Ramos (cell line): ENCODE results near the gene EYS.

Source experiments
- in situ Hi-C: fragments of 300-500 bp; cut with MboI; formaldehyde crosslinking; loops from one replicate; pipeline ENCODE4 v1.14.3; 2022; ENCODE audit warnings: low sequenced_read_pairs; ENCODE audit not compliant: unreplicated experiment

Gene EYS

DNA sequence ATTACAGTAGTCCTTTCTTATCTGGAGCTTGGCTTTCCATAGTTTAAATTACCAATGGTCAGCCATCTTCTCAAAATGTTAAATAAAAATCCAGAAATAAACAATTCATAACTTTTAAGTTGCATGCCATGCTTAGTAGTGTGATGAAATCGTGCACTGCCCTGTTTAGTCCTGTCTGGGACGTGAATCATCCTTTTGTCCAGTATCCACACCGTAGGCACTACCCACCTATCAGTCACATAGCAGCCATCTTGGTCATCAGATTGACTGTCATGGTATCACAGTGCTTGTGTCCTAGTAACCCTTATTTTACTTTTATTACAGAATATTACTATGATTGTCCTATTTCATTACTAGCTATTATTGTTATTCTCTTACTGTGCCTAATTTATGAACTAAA, 924.1 kb downstream of the EYS start:
- in situ Hi-C loops = no loop called here

DNA sequence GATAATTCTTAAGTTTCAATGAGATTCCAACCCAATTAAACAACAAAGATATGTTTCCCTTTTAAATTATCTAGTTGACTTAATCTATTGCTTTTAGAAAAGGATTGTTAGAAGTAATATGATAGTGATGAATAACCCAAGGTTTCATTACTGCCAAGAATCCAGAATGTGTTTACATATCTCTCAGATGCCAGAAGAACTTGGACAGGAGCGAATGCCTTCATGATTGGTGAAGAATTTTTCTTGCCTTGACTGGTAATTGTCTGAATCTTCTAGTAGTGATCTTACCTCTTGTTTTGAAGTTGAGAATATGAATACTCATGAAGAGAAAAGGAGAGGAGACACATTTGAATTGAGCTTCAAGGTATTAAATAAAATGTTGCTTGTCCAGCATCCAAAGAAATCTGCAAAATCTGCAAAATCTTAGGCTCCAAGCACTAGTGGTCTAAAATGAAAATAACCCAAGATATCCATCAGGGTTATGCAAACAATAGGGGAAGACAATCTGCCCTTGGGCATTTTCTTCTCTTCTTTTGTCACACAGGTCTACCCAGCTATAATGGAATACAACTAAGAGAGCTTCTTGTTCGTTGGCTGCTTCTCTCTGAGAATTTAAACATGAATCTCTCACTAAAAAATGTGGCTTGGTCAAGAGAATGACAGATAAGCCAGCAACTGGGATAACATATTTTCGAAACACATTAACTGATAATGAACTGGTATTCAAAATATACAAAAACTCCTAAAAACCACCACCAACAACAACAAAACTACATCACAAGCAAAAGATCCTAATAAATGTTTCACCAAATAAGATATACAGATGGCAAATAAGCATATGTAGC, 928.9 kb downstream of the EYS start:
- in situ Hi-C loops = no loop called here

DNA sequence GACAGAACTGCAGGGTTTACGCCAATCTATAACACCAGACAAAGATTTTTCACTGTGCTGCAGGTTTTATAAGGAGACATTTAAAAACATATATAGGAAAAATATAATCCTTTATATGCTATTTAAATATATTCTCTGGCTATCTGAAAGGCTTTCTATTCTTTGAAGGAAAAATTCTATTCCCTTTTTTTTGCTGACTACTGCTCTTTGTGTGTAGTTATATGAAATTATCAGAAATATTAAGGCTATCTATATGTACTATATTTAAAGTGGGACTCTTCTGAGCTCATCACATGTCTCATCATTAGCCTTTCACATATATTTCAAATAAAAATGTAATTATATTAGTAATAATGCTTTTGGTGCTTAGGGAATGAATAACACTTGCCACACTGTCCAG, 930.7 kb downstream of the EYS start:
- in situ Hi-C loops = no loop called here

DNA sequence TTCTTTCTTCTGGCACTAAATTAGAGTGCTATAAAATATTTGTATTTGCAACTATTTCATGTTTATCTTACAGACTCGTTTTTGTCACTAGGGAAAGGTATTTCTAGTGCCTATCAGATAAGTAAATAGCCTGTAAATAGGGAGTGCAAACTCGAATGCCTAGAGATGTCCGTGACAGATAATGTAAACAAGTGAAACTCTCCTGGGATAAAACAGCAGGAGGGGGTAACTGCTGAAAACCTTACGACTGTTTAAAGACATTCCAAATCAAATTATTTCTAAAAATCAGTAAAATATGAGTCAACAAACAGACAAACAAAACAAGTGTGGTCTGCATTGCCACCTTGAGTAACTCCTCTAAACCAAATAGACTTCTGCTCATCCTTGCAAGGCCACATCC, 932.1 kb downstream of the EYS start:
- in situ Hi-C loops = no loop called here

DNA sequence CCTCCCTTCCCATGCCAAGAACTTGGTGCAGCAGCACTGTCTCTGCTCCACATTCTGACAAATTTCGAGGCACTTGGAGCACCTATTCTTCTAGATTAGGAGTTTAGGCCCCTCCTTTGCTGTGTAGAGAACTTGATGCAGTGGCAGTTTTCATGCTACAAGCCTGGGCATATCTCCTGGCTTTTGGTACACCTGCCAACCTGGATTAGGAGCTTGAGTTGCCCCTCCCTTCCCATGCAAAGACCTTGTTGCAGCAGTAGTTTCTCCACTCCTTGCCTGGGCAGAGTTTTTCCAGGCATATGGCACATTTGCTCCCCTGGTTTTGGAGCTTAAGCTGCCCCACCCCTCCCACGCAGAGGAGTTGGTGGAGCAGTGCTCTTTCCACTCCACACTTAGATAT, 956.1 kb downstream of the EYS start:
- in situ Hi-C loops = no loop called here

DNA sequence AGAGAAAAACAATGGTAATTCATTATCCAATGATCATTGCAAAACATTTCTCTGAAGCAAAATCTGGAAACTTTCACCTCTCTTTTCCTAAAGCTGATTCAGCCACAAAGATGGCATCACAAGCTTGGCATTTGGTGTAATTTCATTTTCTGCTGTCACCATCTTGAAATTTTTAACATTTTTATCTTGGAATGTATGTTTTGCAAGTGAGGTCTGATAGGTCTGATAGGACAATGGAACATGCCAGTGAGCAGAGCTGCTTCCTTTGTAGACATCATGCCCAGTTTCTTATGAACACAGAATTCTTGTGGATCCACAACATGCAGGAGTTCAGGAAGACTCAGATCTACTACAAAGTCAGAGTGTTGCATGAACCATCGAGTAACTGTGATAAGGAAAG, 969.6 kb downstream of the EYS start:
- in situ Hi-C loops = no loop called here

DNA sequence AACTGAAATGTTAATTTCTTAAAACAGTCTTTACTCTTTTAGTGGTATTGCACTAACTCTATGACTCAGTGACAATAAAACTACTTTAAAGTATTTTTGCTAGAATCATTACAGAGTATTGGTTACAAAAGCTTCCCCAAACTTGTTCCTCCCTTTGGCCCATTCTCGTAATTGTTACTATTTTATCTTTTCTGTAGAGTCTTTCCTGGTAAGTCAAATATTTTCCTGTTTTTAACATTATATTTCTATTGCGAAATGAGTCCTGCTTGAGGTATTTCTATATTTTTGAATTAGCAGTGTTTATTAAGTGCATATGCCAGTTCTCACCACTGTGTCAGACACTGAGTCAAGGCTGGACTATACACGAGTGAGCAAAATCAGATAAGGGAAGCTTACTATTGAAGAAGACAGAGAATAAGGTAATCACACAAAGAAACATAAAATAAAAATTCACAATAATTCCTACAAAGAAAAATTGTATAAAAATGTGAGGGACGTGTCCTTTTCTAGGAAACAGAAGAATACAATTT, 970.5 kb downstream of the EYS start:
- in situ Hi-C loops = no loop called here

DNA sequence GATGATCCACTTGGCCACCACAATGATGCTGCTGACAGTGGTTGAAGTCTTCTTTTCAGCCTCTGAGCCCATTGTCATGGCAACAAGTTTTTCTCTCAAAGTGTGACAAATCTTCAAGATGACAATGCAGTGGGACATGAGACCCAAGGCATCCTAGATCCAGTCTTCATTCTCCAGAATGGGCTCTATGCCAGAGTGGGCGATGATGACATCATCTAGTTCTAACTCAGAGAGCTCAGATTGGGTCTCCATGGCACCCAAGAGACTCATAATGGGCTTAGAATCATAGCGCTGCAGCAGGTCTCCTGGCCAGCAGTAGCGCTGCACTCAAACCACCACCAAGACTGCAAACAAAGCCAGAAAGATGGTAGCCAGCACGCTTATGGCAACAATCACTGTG, 973.6 kb downstream of the EYS start:
- in situ Hi-C loops = no loop called here

DNA sequence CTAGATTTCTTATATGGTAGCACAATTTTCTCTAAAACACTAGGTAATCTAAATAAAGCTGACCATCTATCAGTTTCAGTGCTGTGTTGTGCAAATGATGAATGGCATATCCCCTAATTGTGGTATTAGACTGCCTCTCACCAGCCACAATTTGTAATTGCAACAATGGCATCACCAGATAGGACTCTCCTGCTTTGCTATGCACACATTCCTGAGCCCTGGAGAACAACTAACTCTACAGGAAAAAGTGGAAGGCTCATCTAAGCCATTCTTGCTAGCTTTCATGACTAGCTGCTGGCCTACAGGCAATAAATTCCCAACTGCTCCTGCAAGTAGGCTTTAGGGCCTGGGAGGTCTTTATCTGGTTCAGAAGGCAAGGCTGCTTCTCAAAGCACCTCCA, 974.1 kb downstream of the EYS start:
- in situ Hi-C loops = no loop called here

DNA sequence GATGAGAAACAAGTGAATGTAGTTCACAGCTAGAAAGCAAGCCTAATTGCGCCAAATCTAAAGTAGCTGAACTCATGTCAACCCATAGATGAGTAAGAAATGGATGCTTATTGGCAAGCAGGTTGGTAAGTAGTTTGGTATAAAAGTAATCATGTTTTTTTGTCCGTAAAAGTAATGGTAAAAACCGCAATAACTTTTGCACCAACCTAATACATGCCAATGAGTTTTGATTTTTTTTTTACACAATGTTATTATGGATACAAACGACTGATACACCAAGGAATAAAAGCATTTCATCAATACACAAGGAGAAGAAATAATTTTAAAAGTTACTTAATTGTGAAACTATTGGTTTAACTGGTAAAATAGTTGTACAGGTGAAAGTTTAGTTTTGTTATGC, 977.5 kb downstream of the EYS start:
- in situ Hi-C loops = no loop called here

DNA sequence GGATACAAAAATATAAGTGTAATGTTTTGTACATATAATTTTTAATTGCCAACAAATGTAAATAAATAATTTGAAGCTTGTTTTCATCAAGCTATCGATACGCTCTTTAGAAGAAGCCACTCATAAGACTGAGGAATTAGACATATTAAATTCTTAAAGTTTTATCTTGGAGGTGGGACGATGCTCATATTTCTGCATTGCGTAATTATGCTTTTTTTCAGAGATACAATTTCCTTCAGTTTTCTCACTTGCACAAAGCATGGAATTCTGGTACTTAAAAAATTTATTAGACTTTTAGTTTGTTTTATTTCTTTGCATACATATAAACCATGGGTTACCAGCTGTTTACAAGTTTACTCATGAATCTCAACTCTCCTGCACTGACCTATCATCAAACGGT, 980.0 kb downstream of the EYS start:
- in situ Hi-C loops = no loop called here

DNA sequence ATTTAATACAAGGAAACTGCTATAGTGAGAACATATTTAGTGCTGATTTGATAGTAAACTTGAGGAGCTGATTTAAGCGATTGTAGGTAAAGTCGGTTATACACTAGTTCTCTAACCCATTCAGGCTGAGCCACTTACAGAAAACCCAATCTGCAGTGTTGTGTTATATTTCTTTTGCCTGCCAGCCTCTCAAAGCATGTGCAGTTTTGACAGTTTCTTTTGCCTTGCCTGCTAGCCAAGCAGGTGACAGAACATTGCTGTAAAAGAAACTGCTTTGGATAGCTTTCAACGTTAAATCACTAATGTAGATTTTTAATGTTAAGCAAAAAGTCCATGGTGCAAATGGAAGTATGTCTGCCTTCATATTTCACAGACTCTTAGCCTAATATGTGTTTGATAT, 982.9 kb downstream of the EYS start:
- in situ Hi-C loops = no loop called here

DNA sequence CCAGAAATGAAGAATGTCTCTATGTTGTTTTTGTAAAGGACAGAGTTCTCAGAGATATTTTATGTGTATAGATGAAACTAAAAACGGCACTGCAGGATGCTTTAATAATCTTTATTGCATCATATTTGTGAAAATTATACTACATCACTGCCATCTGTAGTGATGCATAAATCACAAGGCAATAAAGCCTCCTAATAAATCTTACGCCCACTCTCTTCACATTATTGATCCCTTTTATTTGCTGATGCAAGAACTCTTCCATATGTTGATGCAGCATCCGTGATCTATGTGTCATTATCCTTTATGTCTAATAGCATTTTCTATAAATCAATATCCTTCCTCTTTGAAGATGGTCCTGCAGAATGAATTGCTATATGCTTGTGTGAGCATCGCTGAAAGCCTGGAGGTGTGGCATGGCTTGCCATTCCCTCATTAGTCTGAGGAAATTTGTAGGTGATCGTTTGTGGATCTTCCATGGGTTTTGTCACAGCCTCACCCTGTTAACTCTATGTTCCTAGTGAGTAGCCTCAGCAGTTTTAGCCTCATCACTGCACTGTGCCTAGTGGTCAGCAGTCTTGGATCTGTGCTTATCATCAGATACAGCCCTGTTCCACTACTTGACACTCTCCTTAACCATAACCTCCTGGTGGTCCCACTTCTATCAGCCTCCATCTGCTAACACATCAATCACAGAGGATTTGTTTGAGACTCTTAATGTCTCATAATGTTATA, 983.5 kb downstream of the EYS start:
- in situ Hi-C loops = no loop called here

DNA sequence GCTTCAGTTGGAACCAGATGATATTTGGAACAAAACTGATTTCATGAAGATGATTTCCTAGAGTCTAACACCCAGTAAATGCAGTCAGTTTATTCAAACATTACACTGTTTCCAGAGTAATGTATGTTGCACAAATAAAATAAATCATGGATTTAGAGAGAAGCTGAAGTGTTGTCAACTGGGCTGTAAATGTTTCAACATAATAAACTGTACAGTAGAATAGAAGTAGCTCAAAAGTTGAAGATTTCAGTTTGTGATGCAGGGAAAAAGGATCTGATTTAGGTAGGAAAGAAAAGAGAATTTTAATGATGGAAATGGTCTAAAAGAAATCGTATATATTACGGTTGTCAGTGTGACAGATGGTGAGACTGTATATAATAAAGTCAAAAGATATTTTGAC, 985.2 kb downstream of the EYS start:
- in situ Hi-C loops = no loop called here

DNA sequence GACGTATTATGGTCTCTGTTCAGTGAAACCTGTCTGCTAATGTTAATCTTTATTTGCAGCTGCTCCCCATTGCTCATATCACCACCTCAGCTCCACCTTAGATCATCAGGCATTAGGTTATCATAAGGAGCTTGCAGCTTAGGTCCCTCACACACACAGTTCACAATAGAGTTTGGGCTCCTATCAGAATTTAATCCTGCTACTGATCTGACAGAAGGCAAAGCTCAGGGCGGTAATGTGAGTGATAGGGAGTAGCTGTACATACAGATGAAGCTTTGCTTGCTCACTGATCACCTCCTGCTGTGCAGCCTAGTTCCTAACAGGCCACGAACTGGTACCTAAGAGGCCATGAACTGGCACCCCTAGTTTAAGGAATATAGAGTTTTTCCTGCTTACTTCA, 989.7 kb downstream of the EYS start:
- in situ Hi-C loops = no loop called here

DNA sequence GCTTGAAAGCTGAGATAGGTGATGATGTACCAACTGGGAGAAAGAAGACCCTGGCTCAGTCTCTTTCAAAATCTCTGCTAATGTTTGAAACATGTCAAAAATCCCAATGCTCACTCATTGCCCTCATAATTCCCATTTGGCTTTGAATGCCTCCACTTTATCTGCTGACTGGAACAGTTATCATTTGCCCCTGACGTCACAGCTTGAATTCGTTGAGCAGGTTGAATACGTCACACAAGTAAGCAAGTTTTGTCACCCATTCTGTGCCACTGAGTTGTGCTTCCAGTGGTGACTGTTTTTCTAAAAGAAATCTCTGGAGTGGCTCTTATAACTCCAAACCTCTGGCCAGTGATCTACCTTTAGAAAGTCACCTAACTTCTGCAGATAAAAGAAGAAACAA, 991.4 kb downstream of the EYS start:
- in situ Hi-C loops = no loop called here

DNA sequence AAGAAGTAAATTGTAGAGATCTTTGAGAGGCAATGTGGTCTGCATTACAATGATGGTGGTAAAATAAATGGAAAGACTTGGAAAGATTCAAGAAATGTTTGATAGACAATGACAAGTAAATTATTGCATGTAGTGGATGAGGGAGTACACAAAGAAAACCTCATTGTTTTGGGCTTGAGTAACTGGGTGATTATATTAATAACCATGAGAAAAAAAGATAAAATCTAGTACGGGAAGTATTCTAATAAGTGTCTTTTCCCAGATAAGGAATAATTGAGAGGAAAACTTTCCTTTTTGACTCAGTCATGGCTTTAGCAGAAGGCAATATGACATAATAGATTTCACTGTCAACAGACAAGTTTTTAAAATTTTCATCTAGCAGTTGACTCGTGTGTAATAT, 993.0 kb downstream of the EYS start:
- in situ Hi-C loops = no loop called here

DNA sequence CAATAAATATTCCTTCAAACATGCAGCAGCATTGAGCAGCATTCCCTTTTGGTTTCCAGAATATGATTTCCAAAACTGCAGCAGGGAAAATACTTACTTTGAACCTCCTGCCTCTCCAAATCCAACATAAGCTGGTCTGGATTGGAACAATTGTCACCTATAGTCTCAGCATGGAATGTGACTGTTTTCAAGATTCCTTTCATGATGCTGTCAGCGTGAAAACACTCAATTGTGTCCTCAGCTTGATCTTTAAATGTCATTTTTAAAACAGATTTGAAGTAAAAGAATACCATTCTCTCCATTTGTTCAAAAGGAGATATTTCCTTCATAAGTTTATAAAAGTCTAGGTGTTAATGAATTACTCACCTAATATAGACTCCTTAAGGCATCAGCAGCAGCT, 993.9 kb downstream of the EYS start:
- in situ Hi-C loops = no loop called here

DNA sequence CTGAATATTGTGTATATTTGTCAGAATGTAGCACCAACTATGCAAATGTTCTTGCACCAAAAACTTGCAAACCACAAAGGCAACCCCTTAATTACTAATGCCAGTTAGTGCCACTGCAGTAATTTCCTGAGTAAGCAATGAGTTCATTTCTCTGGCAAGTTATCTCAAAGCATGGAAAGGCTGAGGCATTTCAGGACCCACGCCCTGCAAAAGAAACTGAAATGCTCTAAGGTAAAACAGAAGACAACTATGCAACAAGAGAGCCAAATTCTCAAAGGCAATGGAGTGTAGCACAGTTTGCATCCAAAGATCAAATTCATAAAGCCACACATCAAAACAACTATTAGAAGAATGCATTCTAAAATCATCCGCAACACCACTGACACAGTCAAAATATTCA, 994.4 kb downstream of the EYS start:
- in situ Hi-C loops = no loop called here

DNA sequence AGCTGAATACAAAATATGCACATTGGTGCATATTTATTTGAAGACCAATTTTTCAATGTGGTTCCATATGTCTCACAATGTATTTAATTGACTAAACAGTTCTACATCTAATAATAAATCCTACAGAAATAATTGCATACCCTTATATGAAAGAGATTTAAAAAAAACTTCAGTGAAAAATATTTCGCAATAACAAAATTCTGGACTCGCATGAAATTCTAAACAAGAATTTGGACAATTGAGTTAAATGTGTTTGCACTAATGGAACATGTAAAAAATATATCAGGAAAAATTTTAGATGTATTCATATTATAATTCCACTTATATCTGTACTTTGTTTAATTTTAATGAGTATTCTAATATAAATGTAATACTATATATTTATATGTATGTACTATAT, 1003.1 kb downstream of the EYS start:
- in situ Hi-C loops = no loop called here

DNA sequence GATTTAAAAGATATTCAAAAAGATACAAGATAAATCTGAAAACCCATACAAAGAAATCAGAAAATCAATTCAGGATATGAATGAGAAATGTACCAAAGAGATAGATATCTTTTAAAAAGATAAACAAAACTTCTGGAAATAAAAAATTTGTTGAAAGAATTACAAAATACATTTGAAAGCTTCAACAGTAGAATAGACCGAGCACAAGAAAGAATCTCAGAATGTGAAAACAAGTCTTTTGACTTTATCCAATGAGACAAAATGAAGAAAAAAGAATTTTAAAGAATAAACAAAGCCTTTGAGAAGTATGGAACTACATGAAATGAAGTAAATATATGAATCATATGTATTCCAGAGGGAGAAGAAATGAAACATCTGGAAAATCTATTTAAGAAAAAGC, 1011.0 kb downstream of the EYS start:
- in situ Hi-C loops = no loop called here

DNA sequence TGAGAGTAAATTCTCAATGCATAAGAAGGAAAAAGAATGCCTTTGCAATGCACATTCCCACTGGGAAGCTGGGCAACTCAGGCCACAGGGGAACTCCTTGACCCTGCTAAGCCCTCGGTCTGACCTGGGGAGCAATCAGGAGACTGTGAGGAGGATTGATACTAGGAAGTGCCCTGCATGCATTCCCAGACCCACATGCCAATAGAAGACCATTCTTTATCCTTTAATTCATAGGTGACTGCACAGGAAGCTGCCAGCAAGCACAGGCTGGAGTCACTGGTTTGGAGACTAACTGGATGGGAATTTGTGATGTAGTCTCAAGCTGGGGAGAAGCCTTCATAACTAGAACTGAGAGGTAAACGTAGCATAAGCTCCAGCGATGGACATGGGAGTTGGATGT, 1012.7 kb downstream of the EYS start:
- in situ Hi-C loops = no loop called here
